ENCODE data around the gene BABAM1.
"Not testable (repeated sequence)": the region's sequence is repeated elsewhere in the genome, so short reads cannot be mapped to it uniquely, and the experiment has no call there.

The BABAM1 gene

GRCh38 chr19:17266589-17266974, 661 bp upstream of the BABAM1 start:
- TF ChIP-seq, protein P1, sequence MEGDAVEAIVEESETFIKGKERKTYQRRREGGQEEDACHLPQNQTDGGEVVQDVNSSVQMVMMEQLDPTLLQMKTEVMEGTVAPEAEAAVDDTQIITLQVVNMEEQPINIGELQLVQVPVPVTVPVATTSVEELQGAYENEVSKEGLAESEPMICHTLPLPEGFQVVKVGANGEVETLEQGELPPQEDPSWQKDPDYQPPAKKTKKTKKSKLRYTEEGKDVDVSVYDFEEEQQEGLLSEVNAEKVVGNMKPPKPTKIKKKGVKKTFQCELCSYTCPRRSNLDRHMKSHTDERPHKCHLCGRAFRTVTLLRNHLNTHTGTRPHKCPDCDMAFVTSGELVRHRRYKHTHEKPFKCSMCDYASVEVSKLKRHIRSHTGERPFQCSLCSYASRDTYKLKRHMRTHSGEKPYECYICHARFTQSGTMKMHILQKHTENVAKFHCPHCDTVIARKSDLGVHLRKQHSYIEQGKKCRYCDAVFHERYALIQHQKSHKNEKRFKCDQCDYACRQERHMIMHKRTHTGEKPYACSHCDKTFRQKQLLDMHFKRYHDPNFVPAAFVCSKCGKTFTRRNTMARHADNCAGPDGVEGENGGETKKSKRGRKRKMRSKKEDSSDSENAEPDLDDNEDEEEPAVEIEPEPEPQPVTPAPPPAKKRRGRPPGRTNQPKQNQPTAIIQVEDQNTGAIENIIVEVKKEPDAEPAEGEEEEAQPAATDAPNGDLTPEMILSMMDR (IDR thresholded peaks at IDR 0.05; ENCODE audit: control extremely low read depth, extremely low read depth, low read depth, missing control alignments) = no peak
- no peak for DNase-seq (ENCODE audit: extremely low spot score)
- POLR2A ChIA-PET = interaction anchor here (0.6 to 1.4 kb wide), 7 partner anchors 9 to 682 kb away, joined by 3 to 11 read pairs (median 4); partner anchors contain the start of genes DDA1 and USE1
- CTCF ChIA-PET = interaction anchor here (0.9 to 5.5 kb wide), 7 partner anchors 8 to 119 kb away, joined by 3 to 46 read pairs (median 3); partner anchors contain the start of genes ANKLE1 and DDA1

GRCh38 chr19:17268754-17269153, 1.5 kb downstream of the BABAM1 start:
- TF ChIP-seq, protein P1 (IDR thresholded peaks at IDR 0.05; ENCODE audit: control extremely low read depth, extremely low read depth, low read depth, missing control alignments) = no peak
- ChIA-PET POLR2A (no interaction called here), CTCF (interaction anchor here (5.5 kb wide), 1 partner anchor 14 kb away, joined by 46 read pairs; the partner anchor contains the start of gene ANKLE1)
- no peak for DNase-seq (ENCODE audit: extremely low spot score)

- DNase-seq (ENCODE audit: extremely low spot score); POLR2A ChIA-PET: not testable (repeated sequence)
- CTCF ChIA-PET = interaction anchor here (1.0 kb wide), 1 partner anchor 58 kb away, joined by 3 read pairs; no protein-coding TSS in a partner anchor
These were observed 7.6 kb downstream of the BABAM1 start for GRCh38 chr19:17274892-17275291.

DNA sequence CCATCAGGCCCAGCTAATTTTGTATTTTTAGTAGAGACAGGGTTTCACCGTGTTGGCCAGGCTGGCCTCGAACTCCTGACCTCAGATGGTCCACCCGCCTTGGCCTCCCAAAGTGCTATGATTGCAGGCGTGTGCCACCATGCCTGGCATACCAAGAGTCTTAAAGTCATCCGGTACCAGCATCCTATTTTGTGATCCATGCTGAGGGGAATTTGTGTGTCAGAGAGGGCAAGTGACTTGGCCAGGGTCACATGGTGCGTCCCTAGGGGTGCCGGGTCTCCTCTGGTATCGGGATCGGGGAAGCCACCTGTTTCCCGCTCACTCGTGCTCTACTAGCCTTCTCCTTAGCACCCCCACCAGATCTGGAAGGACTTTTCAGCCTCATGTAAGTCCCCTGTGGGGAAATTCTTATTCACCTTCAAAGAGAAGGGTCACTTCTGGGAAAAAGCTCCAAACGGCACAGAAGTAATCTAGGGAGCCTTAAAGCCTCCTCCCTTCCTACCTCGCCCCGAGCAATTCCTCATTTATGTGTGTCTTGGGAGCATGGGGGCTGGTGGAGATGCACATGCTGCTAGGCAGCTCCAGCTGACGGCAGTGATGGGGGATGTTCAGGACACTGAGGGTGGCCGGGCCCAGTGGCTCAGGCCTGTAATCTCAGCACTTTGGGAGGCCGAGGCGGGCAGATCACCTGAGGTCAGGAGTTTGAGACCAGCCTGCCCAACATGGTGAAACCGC, 8.4 kb downstream of the BABAM1 start:
- ChIA-PET POLR2A (interaction anchor here (0.8 kb wide), 1 partner anchor 9 kb away, joined by 3 read pairs; no protein-coding TSS in a partner anchor), CTCF (interaction anchor here (1.0 kb wide), 1 partner anchor 57 kb away, joined by 3 read pairs; no protein-coding TSS in a partner anchor)
- TF ChIP-seq, protein P1 (IDR thresholded peaks at IDR 0.05; ENCODE audit: control extremely low read depth, extremely low read depth, low read depth, missing control alignments) = no peak
- DNase-seq (ENCODE audit: extremely low spot score) = no peak

DNA sequence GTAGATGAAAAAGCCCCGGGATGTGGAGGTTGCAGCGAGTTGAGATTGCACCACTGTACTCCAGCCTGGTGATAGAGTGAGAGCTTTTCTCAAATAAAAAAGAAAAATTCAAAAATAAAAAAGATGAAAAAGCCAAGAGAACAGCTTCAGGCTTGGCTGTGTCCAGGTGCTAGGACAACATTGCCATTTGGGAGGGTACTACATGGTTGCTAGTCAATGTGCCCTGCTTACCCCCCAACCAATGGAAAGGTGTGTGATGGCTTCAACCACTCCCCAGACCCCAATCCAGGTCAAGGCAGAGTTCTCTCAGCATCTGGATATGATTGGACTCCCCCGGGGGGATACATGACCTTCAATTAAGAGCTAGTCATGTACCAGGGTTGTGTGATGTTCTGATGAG, 12.2 kb downstream of the BABAM1 start:
- POLR2A ChIA-PET = no interaction called here
- TF ChIP-seq, protein P1 (IDR thresholded peaks at IDR 0.05; ENCODE audit: control extremely low read depth, extremely low read depth, low read depth, missing control alignments) = no peak
- no peak for DNase-seq (ENCODE audit: extremely low spot score)
- CTCF ChIA-PET = interaction anchor here (1.2 to 2.4 kb wide), 5 partner anchors 7 to 26 kb away, joined by 3 to 7 read pairs (median 5); partner anchors contain the start of gene MRPL34

- DNase-seq (ENCODE audit: extremely low spot score) = peak; percentile 81
- ChIA-PET CTCF (interaction anchor here (0.7 to 5.7 kb wide), 24 partner anchors 9 to 567 kb away, joined by 3 to 54 read pairs (median 4); partner anchors contain the start of genes ABHD8, BABAM1, MRPL34 and USHBP1), POLR2A (interaction anchor here (0.6 to 1.1 kb wide), 4 partner anchors 11 to 27 kb away, joined by 3 to 5 read pairs (median 4); partner anchors contain the start of gene DDA1)
- TF ChIP-seq, protein P1 (IDR thresholded peaks at IDR 0.05; ENCODE audit: control extremely low read depth, extremely low read depth, low read depth, missing control alignments) = no peak
These were observed 14.4 kb downstream of the BABAM1 start, which contains the start of gene ANKLE1 for GRCh38 chr19:17281391-17282304. TSS of gene ANKLE1 (plus strand) at chr19:17281901. CDS start at chr19:17281921, 20 bp downstream.

Data from GM10248 (cell line).